Natural killer cell (primary cell): Measurements from ENCODE around the gene MARCO. TPM values are rescaled to one million over a fixed set of nuclear protein-coding genes. Genes with fewer than 3 reads are reported as not detected.

Source experiments
- ATAC-seq, 3 donors: fragments of 150-1000 bp in 2 of 3; fragments of 200-7000 bp in 1 of 3; cut with Tn5 transposase; 1 replicate in 1 of 3; 2 replicates in 2 of 3; pipeline ENCODE4 v1.10.0; 2021; ENCODE audit warnings: mild to moderate bottlenecking in 2 of 3, moderate library complexity in 2 of 3
- DNase-seq, 2 donors: peaks; one replicate each; pipeline versions ENCODE4 v3.0.0 to v3.0.0-alpha.2; 2013 to 2021; ENCODE audit warnings: mixed read lengths in 1 of 2
- H3K27ac ChIP-seq: one replicate; pipeline ENCODE4 v1.5.1; 2013; ENCODE audit warnings: mild to moderate bottlenecking, low read length
- H3K27me3 ChIP-seq: one replicate; pipeline ENCODE4 v1.6.1; 2013; ENCODE audit warnings: low read length; ENCODE audit not compliant: control insufficient read depth, insufficient read depth
- H3K36me3 ChIP-seq: one replicate; pipeline ENCODE4 v1.6.1; 2013; ENCODE audit warnings: low read length; ENCODE audit not compliant: control insufficient read depth, insufficient read depth
- H3K4me1 ChIP-seq: one replicate; pipeline ENCODE4 v1.6.1; 2013; ENCODE audit warnings: low read length; ENCODE audit not compliant: control insufficient read depth, insufficient read depth
- H3K4me3 ChIP-seq: one replicate; pipeline ENCODE4 v1.5.1; 2013; ENCODE audit warnings: low read length
- H3K9me3 ChIP-seq: one replicate; pipeline ENCODE4 v1.6.1; 2013; ENCODE audit warnings: low read length; ENCODE audit not compliant: control insufficient read depth, insufficient read depth
- H3K27ac Mint-ChIP-seq, 2 donors: one replicate each; pipeline ENCODE4 v1.8.0; 2022; ENCODE audit warnings: mild to moderate bottlenecking in 2 of 2, mixed read lengths in 2 of 2, moderate library complexity in 1 of 2
- H3K27me3 Mint-ChIP-seq, 2 donors: one replicate each; pipeline ENCODE4 v1.8.0; 2022; ENCODE audit warnings: low read depth in 2 of 2, mixed read lengths in 2 of 2
- H3K36me3 Mint-ChIP-seq: one replicate; pipeline ENCODE4 v1.8.0; 2022; ENCODE audit warnings: mixed read lengths
- H3K4me1 Mint-ChIP-seq, 2 donors: one replicate each; pipeline ENCODE4 v1.8.0; 2022; ENCODE audit warnings: mixed read lengths in 2 of 2
- H3K4me3 Mint-ChIP-seq: one replicate; pipeline ENCODE4 v1.8.0; 2022; ENCODE audit warnings: mild to moderate bottlenecking, moderate library complexity, mixed read lengths
- H3K9me3 Mint-ChIP-seq, 2 donors: one replicate each; pipeline ENCODE4 v1.8.0; 2022; ENCODE audit warnings: mixed read lengths in 2 of 2
- WGBS: methylation state at CpG from one replicate; pipeline ENCODE4 v1.1.7; 2013; ENCODE audit warnings: missing lambda C conversion rate; ENCODE audit not compliant: insufficient coverage; 5-methylcytosine and 5-hydroxymethylcytosine counted together
- intact Hi-C: fragments of 100-400 bp; cut with micrococcal nuclease; formaldehyde crosslinking; loops from one replicate; pipeline ENCODE4 v1.14.2; 2022
- total RNA-seq, 4 donors: library from RNA; stranded (reverse); fragments of 120-200 nt in 1 of 4; gene quantifications; one replicate each; pipeline versions ENCODE4 v1.2.3 to v1.2.4, GENCODE V29; 2013 to 2022
- TF ChIP-seq, protein P1 (sequence below): fragments of 200-600 bp; IDR thresholded peaks from one replicate; pipeline ENCODE4 v1.8.0; 2022; ENCODE audit warnings: antibody characterized with exemption

The MARCO gene
- total RNA-seq, 3 donors from 2014 or later (not counting 1 experiment from before 2014, with no cell fraction given), result 0.38 to 0.75 TPM; not detected in 1

DNA sequence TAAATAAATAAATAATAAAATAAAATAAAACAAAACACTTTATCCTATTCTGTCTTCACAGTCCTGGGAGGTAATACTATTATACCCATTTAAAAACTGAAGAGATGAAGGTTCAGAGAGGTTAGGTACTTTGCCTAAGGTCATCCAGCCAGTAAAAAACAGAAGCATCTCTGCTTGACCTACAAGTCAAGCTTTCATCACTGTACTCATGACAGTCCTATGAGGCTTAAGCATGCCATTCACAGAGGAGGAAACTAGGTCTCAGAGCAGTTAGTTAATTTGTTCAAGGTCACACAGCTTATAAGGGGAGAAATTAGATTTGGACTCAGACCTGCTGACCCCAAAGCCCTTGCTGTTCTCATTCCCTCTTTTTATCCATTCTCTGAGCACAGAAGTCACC lies 77.5 kb downstream of the MARCO start:
- H3K4me1 Mint-ChIP-seq, result no peaks in the 10 kb centered on the region
- H3K27me3 ChIP-seq, result no peaks in the 10 kb centered on the region
- intact Hi-C loops, result no loop called here
- H3K27me3 Mint-ChIP-seq, result peaks cover 6 to 18% of the 10 kb centered on the region in 2 donors
- no peak overlapping the region for H3K27ac Mint-ChIP-seq
- H3K4me1 ChIP-seq, result no peaks in the 10 kb centered on the region
- no peak for DNase-seq
- H3K9me3 Mint-ChIP-seq, result no peaks in the 10 kb centered on the region
- H3K27ac ChIP-seq, result no peak overlapping the region
- H3K9me3 ChIP-seq, result no peaks in the 10 kb centered on the region
- no peak for ATAC-seq
- TF ChIP-seq, protein P1, sequence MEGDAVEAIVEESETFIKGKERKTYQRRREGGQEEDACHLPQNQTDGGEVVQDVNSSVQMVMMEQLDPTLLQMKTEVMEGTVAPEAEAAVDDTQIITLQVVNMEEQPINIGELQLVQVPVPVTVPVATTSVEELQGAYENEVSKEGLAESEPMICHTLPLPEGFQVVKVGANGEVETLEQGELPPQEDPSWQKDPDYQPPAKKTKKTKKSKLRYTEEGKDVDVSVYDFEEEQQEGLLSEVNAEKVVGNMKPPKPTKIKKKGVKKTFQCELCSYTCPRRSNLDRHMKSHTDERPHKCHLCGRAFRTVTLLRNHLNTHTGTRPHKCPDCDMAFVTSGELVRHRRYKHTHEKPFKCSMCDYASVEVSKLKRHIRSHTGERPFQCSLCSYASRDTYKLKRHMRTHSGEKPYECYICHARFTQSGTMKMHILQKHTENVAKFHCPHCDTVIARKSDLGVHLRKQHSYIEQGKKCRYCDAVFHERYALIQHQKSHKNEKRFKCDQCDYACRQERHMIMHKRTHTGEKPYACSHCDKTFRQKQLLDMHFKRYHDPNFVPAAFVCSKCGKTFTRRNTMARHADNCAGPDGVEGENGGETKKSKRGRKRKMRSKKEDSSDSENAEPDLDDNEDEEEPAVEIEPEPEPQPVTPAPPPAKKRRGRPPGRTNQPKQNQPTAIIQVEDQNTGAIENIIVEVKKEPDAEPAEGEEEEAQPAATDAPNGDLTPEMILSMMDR, result no peak
- no peaks in the 10 kb centered on the region for H3K36me3 Mint-ChIP-seq
- H3K4me3 ChIP-seq, result no peak overlapping the region
- no peaks in the 10 kb centered on the region for H3K36me3 ChIP-seq
- H3K4me3 Mint-ChIP-seq, result no peak overlapping the region

DNA sequence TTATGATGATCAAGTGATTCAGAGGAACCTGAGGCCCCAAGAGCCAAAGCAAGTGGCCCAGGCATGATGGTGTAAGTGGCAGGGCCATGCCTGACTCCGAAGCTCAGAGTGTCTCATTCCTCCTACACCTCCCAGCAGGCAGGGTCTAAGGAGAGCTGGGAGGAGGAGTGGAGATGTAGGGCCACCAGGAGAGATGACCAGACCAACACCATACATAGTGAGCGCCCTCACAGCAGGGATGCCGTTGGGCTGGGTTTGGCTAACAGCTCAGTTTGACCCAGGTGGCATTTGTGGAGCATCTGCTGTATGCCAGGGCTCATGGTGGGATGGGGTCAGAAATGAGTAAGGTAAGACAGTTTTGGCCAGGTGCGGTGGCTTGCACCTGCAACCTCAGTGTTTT lies 80.7 kb downstream of the MARCO start:
- H3K27ac ChIP-seq, result no peak overlapping the region
- DNase-seq, result no peak
- Mint-ChIP-seq H3K27ac (no peak overlapping the region), H3K4me1 (no peaks in the 10 kb centered on the region), H3K27me3 (peaks cover 0 to 2% of the 10 kb centered on the region in 2 donors), H3K4me3 (no peak overlapping the region), H3K36me3 (no peaks in the 10 kb centered on the region), H3K9me3 (no peaks in the 10 kb centered on the region)
- WGBS, result 93% methylated on average over 3 of the region's 4 CpGs
- no peaks in the 10 kb centered on the region for H3K4me1 ChIP-seq
- ATAC-seq, result no peak
- H3K27me3 ChIP-seq, result no peaks in the 10 kb centered on the region
- TF ChIP-seq, protein P1, result no peak
- H3K4me3 ChIP-seq, result no peak overlapping the region
- no peaks in the 10 kb centered on the region for H3K36me3 ChIP-seq
- no peaks in the 10 kb centered on the region for H3K9me3 ChIP-seq
- intact Hi-C loops, result no loop called here

DNA sequence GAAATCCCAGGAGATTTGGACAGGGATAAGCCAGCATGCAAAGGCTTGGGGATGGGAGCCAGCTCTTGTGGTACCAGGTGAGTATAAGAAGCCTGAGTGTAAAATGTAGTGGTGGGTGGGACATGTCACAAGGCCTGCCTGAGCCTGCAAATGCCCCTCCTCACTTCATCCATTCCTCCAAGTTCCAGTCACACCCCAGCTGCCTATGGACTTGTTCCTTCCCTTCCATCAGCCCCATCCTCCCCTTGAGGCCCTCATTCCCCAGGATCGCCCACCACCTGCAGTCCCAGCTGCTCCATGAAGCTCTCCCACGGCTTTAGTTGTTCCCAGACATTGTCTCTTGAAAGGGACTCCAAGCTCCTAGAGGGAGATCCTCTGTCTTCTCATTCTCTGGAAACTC lies 81.5 kb downstream of the MARCO start:
- no peaks in the 10 kb centered on the region for H3K27me3 ChIP-seq
- intact Hi-C loops, result no loop called here
- no peak overlapping the region for H3K27ac ChIP-seq
- WGBS, result 83% methylated on average over 2 of the region's 2 CpGs
- Mint-ChIP-seq H3K9me3 (no peaks in the 10 kb centered on the region), H3K4me3 (no peak overlapping the region), H3K36me3 (no peaks in the 10 kb centered on the region), H3K4me1 (no peaks in the 10 kb centered on the region), H3K27ac (no peak overlapping the region), H3K27me3 (peaks cover 4 to 7% of the 10 kb centered on the region in 2 donors)
- H3K36me3 ChIP-seq, result no peaks in the 10 kb centered on the region
- no peaks in the 10 kb centered on the region for H3K9me3 ChIP-seq
- no peak for ATAC-seq
- no peak for DNase-seq
- TF ChIP-seq, protein P1, result no peak
- H3K4me1 ChIP-seq, result no peaks in the 10 kb centered on the region
- H3K4me3 ChIP-seq, result no peak overlapping the region

DNA sequence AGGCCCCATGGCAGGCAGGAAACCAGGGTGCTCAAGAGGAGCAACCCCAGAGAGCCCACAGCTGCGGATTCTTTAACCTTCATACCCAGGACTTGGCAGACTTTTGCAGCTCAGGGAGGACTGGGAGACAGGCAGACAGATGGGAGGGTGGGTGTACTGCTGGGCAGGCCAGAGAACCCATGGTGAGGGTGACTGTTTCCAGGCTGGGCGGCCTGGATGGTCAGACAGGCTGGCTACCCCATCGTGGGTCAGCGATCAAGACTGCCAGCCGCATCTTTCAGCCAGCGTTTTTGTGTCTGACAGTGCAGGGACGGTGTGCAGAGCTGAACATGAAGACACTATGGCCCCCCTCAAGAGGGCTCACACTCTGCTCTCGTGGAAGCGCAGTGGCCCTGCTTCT lies 82.2 kb downstream of the MARCO start:
- no peak overlapping the region for H3K27ac Mint-ChIP-seq
- H3K27ac ChIP-seq, result no peak overlapping the region
- H3K4me3 ChIP-seq, result no peak overlapping the region
- H3K27me3 Mint-ChIP-seq, result peaks cover 4 to 13% of the 10 kb centered on the region in 2 donors
- no peak overlapping the region for H3K4me3 Mint-ChIP-seq
- TF ChIP-seq, protein P1, result no peak
- H3K4me1 Mint-ChIP-seq, result no peaks in the 10 kb centered on the region
- no peaks in the 10 kb centered on the region for H3K4me1 ChIP-seq
- ATAC-seq (no peak), DNase-seq (no peak)
- H3K9me3 Mint-ChIP-seq, result no peaks in the 10 kb centered on the region
- H3K36me3 Mint-ChIP-seq, result no peaks in the 10 kb centered on the region
- 77% methylated on average over 9 of the region's 9 CpGs for WGBS
- no peaks in the 10 kb centered on the region for H3K36me3 ChIP-seq
- no peaks in the 10 kb centered on the region for H3K27me3 ChIP-seq
- H3K9me3 ChIP-seq, result no peaks in the 10 kb centered on the region
- intact Hi-C loops, result no loop called here
